Frontal cortex (tissue), 4 donors: ENCODE results near the gene SETDB2. TPM values are rescaled to one million over a fixed set of nuclear protein-coding genes. Genes with fewer than 3 reads are reported as not detected.
"Not testable (repeated sequence)": the region's sequence is repeated elsewhere in the genome, so short reads cannot be mapped to it uniquely, and the experiment has no call there.

Experiments
- DNase-seq, 2 donors: peaks; one replicate each; pipeline ENCODE4 v3.0.0; 2012; ENCODE audit warnings: low spot score in 2 of 2
- FAIRE-seq: peaks from 2 replicates; lab custom pipeline; 2012; peaks lifted over from hg19 to GRCh38; lab: Jason Lieb, UNC
- total RNA-seq: library from RNA; depleted of rRNA; stranded (reverse); fragments of >200 nt; gene quantifications from one replicate; pipeline ENCODE4 v1.2.3, GENCODE V29; 2014
- donor health status: control.
- donor health status: control.
- donor health status: control.

Gene SETDB2
- total RNA-seq, 1 donor from 2014 or later = 16.7 TPM

- DNase-seq = no peak
- no peak for FAIRE-seq
Observed at GRCh38 chr13:49457221-49457620, 13.1 kb downstream of the SETDB2 start.

DNA sequence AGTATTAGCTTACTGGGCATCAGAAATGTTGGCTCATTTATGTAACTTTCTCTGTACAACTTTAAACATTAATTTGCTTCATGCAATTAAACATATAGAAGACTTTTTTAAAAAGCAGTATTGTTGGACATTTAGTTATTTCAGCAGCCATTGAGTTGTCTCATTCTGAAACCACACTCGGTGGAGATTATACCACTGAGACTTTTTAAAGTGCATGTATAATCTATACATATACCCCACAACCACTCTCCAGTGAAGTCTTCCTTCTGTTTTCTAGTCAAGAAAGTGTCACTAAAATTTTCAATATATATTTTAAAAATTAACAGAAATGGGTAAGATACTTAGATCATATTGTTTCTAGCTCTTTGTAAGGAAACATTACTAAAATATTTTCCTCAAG lies 15.5 kb downstream of the SETDB2 start:
- FAIRE-seq (no peak), DNase-seq (no peak)

DNA sequence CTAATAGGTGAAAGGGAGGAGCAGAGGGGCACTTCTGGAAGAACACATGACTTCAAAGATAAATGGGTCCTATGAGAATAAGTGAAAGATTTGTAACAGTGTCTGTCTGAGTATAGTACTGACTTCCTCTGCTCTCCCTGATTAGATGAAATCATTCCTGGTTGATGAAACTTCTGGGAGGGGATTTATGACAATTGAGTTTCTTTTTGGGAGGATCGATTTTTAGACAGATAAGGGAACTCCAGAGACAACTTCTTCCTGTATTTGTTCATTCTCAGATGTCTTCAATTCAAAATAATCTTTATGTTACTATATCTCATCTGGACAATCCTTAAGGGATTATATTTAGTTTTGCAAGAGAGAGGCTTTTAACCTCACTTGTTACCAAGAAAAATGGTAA lies 20.0 kb downstream of the SETDB2 start:
- DNase-seq (no peak), FAIRE-seq (no peak)

DNA sequence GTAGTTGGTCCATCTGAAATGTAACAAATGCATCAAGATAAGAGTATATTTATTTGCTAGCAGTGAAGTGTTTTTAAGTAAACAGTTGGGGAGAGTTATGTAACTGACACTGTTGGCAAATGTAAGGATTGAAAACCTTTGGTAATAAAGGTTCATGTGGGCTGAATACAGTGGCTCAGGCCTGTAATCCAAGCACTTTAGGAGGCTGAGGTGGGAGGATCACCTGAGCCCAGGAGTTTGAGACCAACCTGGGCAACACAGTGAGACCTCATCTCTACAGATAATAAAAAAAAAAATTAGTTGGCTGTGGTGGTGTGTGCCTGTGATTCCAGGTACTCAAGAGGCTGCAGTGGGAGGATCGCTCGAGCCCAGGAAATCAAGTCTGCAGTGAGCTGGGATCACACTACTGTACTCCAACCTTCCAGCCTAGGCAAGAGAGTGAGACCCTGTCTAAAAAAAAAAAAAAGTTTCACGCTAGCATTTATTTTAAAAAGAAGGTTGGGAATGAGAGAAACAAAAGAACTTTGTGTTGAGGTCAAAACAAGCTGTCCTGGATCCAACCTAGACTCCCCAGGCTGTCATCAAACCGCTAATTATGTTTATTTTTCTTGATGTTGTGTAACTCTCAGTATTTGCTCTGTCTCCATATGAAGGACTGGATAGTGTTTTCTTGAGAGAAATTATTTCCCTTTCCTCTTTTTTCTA lies 20.7 kb downstream of the SETDB2 start:
- FAIRE-seq (no peak), DNase-seq (no peak)

DNA sequence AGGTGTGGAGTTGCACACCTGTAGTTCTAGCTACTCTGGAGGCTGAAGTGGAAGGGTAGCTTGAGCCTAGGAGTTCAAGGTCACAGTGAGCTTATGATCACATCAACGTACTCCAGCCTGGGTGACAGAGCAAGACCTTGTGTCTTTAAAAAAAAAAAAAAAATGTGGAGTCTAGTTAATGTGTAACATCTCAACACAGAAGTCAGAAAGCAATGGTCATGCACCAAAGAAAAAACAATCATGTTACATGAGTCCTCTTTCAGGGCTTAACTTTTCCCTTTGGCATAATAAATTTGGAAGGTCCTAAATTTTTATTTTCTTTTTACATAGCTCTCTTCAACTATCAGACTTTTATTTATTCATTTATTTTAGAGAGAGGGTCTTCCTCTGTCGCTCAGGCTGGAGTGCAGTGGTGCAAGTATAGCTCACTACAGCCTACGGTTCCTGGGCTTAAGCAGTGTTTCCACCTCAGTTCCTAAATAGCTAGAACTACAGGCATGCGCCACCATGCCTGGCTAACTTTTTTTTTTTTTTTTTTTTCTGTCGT lies 22.3 kb downstream of the SETDB2 start:
- FAIRE-seq = no peak
- no peak for DNase-seq

- no peak for FAIRE-seq
- no peak for DNase-seq
Observed at GRCh38 chr13:49472186-49472585, 28.1 kb downstream of the SETDB2 start.

DNA sequence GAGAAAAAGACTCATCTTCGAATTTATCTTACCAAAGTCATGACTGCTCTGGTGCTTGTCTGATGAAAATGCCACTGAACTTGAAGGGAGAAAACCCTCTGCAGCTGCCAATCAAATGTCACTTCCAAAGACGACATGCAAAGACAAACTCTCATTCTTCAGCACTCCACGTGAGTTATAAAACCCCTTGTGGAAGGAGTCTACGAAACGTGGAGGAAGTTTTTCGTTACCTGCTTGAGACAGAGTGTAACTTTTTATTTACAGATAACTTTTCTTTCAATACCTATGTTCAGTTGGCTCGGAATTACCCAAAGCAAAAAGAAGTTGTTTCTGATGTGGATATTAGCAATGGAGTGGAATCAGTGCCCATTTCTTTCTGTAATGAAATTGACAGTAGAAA lies 32.5 kb downstream of the SETDB2 start:
- no peak for DNase-seq
- FAIRE-seq = no peak

DNA sequence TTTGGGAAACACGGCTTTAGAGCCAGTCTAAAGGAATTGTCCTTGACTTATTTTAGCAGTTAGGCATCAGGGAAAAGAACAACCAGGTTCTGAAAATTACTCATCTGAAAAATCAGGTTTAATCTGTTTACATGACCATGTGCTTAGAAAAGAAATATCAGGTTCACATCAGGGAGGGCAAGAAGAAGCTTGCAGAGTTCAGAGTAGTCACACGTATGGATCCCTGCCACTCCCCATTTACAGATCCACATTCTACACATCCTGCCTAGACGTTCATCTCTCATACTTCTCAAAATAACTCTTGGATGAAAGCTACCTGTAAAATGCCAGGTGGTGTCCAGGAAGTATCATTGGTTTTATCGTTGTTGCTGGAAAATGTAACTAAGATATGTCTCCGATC lies 37.7 kb downstream of the SETDB2 start:
- FAIRE-seq = no peak
- no peak for DNase-seq

GRCh38 chr13:49488563-49488962 lies 44.5 kb downstream of the SETDB2 start:
- DNase-seq (no peak), FAIRE-seq (no peak)

GRCh38 chr13:49494645-49495044 lies 50.6 kb downstream of the SETDB2 start:
- DNase-seq (no peak), FAIRE-seq (no peak)

DNA sequence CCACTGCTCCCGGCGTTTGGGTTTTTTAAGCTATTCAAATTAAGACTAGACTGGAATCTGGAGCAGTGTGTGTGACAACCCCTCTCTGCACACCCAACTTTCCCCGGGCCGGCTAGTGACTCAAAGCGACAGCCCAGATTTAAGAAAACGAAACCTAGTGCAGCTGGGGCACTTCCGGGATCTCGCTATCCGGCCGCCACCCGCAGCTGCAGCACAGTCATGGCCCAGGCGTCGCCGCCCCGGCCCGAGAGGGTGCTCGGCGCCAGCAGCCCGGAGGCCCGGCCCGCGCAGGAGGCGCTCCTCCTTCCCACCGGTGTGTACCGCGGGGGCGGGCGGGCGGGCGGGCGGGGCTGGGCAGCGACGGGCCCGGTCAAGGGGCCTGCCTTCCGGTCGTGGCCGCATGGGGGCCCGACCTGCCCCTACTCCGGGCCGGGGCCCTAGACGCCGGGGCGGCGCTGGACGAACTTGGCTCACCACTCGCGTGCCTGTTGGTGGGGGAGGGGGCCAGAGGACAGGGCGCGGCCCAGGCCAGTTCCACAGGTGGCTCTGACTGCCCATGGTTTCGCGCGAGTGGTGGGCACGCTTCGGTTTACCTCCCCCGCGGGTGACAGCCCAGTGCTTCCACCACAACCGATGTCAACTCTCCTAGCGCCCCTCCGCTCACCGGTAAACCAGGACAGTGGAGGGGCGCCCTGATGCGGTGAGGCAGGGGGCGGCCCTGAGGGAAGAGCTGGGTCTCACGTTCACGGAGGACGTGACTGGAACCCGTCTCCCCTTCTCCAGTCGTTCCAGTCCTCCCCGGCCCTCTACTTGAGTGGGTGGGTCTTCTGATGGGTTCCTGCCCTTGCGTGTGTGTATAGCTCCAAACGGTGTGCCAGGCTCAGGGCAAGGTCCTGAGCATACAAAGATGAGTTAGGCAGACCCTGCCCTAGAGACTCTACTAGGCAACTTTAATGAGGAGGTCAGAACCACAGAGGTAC lies 52.0 kb downstream of the SETDB2 start, which contains the start of gene PHF11:
Gene PHF11 (plus strand): TSS at position 171 of the 980 bp plus-strand sequence. CDS start 49 bp downstream, at position 220.
- FAIRE-seq = no peak

GRCh38 chr13:49496837-49497236 lies 52.8 kb downstream of the SETDB2 start:
- DNase-seq, FAIRE-seq: not testable (repeated sequence)

More for the DNA sequence above, 52.0 kb downstream of the SETDB2 start, which contains the start of gene PHF11:
- peak; percentile 66 to 78 for DNase-seq

- DNase-seq (no peak), FAIRE-seq (no peak)
Observed at GRCh38 chr13:49497272-49497671, 53.2 kb downstream of the SETDB2 start.

DNA sequence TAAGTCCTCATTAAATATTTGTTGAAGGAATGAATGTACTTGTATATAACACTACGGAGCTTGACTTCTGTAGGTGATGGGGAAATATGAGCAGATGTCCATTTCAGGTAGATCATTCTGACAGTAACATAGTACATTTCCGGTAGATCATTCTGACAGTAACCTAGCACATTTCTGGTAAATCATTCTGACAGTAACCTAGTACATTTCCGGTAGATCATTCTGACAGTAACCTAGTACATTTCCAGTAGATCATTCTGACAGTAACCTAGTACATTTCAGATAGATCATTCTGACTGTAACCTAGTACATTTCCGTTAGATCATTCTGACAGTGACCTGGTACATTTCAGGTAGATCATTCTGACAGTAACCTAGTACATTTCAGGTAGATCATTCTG lies 54.1 kb downstream of the SETDB2 start:
- DNase-seq = no peak
- no peak for FAIRE-seq

DNA sequence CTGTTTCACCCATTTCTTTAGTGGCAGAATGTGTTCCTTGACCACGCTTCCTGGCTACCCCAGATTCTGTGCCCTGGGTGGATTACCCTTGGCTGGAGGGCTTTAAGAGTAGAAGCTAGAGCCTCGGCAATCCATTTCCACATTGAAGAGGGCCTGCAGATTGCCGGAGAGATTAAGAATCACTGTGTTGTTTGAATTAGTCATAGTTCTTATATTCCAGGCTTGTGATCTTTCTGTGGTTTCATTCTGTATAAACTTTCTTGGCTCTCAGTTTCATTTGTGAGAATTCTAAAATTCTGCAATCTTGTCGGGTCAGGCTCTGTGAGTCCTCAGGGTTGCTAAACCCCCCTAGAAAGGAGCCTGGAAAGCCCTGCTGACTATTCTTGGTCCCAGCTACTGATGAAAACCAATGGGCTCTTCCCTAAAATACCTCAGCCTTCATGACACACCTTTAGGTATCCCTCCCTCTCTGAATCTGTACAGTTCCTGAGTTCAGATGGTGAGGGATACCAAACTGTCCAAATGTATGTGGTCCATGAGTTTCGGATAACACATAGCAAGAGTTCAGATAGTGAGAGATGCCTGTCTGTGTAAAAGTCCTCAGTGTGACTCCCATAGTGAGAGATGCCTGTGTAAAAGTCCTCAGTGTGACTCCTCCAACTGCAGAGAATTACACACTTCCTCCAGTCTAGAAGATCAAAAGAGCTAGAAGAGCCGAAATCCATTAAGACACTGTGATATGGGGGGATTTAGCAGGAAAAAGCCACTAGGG lies 56.0 kb downstream of the SETDB2 start:
- no peak for FAIRE-seq
- no peak for DNase-seq

DNA sequence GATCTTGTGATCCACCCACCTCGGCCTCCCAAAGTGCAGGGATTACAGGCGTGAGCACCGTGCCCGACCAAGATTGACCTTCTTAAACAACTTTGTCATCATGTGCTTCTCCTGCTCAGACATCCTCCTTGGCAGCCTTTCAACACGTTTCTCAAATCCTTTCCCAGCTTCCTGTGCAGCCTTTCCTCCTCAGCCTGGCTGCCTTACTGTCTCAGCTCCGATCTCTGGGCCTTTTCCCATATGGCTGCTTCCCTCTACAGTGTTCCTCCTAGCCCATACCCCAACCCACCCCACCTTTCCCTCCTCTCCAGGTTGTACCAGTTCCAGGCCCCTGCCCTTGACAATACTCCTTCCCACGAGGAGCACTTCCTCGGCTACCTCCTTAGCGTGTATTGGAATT lies 58.9 kb downstream of the SETDB2 start:
- FAIRE-seq (no peak), DNase-seq (no peak)

DNA sequence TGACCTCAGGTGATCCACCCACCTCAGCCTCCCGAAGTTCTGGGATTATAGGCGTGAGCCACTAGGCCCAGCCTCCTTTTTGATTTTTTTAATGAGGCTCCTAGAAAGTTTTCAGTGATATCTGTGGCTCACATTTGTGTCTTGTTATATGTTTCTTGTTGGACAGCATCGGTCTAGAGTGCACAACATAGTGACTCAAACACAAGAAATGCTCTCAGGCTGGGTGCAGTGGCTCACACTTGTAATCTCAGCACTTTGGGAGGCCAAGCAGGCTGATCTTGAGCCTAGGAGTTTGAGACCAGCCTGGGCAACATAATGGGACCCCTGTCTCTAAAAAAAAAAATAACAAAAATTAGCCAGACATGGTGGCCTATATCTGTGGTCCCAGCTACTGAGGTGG lies 59.9 kb downstream of the SETDB2 start:
- DNase-seq (no peak), FAIRE-seq (no peak)

DNA sequence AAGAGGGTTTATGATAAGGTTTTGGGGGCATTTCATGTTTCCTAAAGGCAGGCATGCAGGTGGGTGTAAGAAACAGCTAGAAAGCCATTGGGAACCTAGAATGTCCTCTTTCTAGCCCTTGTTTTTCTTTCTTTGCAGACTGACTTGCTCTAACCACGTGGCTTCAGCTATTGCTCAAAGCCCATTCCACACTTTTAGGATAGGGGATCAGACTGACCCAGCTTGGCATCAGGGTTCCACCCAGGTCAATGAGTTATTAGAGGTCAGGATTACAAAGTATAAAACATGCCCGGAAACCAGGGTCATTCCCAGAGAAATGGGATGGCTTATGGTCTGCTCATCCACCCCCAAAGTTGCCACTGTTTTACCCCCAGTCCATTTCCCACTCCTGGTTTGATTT lies 68.5 kb downstream of the SETDB2 start:
- FAIRE-seq = no peak
- no peak for DNase-seq

- no peak for FAIRE-seq
- no peak for DNase-seq
Observed at GRCh38 chr13:49516467-49516866, 72.4 kb downstream of the SETDB2 start.

DNA sequence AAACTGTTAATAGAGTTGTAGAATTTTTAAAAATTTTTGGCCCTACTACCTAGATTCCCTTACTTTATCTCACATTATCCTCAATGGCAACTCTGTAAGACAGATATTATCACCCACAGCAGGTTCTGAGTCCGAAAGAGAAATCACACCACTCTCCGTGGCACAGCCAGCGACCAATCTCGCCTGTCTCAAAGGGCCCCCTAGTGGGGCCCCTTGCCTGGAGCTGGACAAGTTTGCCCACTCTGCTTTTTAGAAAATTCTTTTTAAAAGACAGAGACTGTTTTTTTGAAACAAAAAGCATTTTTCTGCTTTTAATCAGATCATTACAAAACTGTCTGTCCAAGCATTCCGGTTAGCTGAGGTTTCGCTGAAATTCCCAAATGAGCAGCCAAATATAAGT lies 73.4 kb downstream of the SETDB2 start:
- DNase-seq (no peak), FAIRE-seq (no peak)
